Keratinocyte (primary cell): ENCODE data around the gene BCAR3.

Experiments
- CTCF ChIP-seq, 3 experiments: IDR thresholded peaks in 1 of 3; conservative IDR thresholded peaks in 1 of 3; optimal IDR thresholded peaks in 1 of 3; 2 replicates in 2 of 3; 3 replicates in 1 of 3; pipeline versions ENCODE3 to v1.5.1; 2011; ENCODE audit warnings: low read length in 3 of 3, mild to moderate bottlenecking in 3 of 3, moderate library complexity in 2 of 3, control low read depth in 1 of 3, inconsistent platforms in 1 of 3; ENCODE audit not compliant: insufficient read depth in 2 of 3; ENCODE audit errors: extremely low read depth in 1 of 3
- EZH2 ChIP-seq: IDR thresholded peaks from one replicate; pipeline ENCODE4 v1.6.1; 2012; ENCODE audit warnings: inconsistent platforms, mild to moderate bottlenecking, low read length, moderate library complexity

GRCh38 chr1:93695411-93696005, 13.9 kb upstream of the BCAR3 start:
- TF ChIP-seq EZH2 (no peak), CTCF (optimal IDR thresholded peaks at IDR 0.05 in 1 of 3, IDR thresholded peaks at IDR 0.05 in 1 of 3, conservative IDR thresholded peaks at IDR 0.05 in 1 of 3; ENCODE audit: extremely low read depth in 1 of 3, insufficient read depth in 2 of 3, low read length in 3 of 3) (no peak)
